HL-60 (cell line): ENCODE data around the gene TRIM47.

Experiments
- CTCF ChIP-seq: IDR thresholded peaks from one replicate; pipeline ENCODE4 v1.5.1; 2011; ENCODE audit warnings: low read length, control low read depth, inconsistent platforms; ENCODE audit not compliant: insufficient read depth
- GABPA ChIP-seq: IDR thresholded peaks from 2 replicates; pipeline ENCODE4 v1.6.1; 2012; ENCODE audit warnings: low read depth
- POLR2AphosphoS5 ChIP-seq: IDR thresholded peaks from 2 replicates; pipeline ENCODE4 v1.6.1; 2012; ENCODE audit warnings: low read depth
- REST ChIP-seq: IDR thresholded peaks from 2 replicates; pipeline ENCODE4 v1.6.1; 2012; ENCODE audit warnings: low read depth; ENCODE audit not compliant: insufficient replicate concordance
- SPI1 ChIP-seq: IDR thresholded peaks from 2 replicates; pipeline ENCODE4 v1.6.1; 2012; ENCODE audit warnings: low read depth, mild to moderate bottlenecking, borderline replicate concordance

GRCh38 chr17:75899353-75899752 is 21.0 kb upstream of the TRIM47 start:
- TF ChIP-seq CTCF (no peak), GABPA (no peak), POLR2AphosphoS5 (no peak), REST (no peak), SPI1 (no peak)
